Activated CD4-positive, alpha-beta T cell treated with anti-CD3 and anti-CD28 coated beads for 1 hour (primary cell): ENCODE measurements around the gene PRMT5.
"Not testable (repeated sequence)": the region's sequence is repeated elsewhere in the genome, so short reads cannot be mapped to it uniquely, and the experiment has no call there.

ENCODE experiments used
- DNase-seq: peaks from one replicate; pipeline ENCODE4 v3.0.0-alpha.2; 2020

The PRMT5 gene

DNA sequence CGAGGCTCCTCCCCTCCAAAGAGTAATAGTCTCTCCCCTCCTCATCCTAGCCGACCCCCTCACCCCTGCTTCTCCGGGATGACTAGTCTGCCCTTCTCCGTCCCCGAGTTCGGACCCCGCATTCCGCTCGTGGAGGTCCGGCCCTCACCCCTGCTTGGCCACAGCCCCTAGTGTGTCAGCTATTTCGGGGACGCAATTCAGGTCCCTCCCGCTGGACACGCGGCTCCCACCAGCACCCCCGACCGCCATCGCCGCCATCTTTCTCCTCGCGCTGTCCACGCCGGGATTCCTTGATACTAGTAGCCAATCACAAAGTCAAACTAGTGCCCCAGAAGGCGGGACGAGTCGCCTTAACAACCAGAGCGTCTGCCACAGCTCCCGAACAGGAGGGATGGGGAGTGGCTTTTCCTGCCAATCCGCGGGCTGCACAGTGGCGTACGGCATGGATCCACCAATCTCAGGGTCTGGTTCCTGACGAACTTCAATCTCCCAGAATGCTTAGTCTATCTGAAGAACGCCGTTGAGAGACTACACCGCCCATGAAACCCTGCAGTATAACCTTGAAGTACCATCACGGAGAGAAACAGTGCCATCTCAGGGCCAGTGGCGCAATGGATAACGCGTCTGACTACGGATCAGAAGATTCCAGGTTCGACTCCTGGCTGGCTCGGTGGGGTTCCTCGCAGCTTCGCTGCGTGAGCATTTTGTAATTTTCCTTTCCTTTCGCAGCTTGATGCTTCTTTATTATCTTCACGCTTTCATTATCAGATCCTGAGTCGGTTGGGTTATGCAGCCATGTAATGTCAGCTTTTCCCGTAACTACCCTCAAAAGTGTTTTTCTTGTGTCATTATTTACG lies at the start of gene PRMT5:
Gene PRMT5 (minus strand): TSS at position 273 of the 857 bp plus-strand sequence. CDS start 15 bp downstream, at position 258.
- peak; percentile 95 for DNase-seq

DNA sequence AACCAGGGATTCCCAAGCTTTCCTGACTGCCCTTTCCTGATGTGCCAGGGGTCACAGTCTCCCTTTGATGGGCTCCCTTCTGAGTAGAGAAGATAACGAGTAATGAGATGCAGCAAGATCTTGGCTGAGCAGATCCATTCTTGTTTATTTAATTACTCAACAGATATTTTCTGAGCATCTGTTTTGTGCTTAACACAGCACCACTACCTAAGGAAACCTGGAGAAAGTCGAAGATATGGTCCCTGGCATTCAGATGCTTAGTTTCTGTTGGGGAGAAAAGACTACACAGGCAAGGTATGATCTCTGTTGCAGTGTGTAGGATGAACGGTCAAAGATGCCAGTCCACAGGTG lies 49.3 kb upstream of the PRMT5 start:
- DNase-seq: no peak

DNA sequence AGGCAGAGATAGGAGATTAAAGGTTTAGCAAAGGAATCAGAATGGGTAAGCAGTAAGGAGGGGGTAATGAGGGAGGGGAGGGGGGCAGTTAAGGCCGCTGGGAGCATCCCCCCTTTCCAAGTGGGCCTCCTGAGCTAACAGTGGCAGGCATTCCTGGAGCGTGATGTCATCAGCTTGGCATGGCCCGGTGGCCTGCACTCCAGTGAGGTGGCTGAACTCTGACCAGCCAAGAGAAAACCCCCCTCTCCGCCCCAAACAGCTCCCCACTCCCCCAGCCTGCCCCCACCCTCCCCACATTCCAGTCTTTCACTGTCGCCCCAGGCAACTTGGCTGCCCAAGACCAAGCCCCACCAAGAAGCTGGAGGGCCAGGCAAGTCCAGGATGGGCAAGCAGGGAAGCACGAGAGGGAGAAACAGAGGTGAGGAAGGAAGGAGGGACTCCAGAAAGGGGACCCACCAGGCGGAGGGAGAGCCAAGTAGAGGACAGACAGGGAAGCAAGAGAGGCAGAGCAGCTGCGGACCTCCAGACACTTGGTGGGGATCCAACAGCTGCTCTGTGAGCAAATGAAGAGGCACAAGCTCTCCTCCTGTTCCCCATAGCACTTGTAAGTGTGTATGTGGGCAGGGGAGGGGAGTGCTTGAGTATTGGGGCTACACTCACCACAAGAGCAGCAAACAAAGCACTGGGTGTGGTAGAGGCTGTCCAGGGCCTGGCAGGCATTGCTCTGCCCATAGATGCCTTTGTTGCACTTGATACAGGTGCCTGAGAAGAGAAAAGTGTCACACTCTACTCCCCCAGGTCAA lies 48.7 kb upstream of the PRMT5 start:
- DNase-seq: no peak

DNA sequence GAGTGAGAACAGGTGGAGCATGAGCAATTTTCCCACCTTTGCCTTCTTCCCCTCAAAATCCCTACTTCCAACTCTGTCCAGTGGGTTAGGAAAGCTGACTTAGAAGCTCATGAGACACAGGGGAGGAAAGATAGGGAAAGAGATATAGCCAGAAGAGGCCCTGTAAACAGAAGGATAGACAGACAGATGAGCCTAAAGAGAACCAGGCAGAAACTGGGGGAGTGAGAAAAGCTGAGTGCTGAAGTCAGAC lies 48.2 kb upstream of the PRMT5 start:
- DNase-seq: no peak

DNA sequence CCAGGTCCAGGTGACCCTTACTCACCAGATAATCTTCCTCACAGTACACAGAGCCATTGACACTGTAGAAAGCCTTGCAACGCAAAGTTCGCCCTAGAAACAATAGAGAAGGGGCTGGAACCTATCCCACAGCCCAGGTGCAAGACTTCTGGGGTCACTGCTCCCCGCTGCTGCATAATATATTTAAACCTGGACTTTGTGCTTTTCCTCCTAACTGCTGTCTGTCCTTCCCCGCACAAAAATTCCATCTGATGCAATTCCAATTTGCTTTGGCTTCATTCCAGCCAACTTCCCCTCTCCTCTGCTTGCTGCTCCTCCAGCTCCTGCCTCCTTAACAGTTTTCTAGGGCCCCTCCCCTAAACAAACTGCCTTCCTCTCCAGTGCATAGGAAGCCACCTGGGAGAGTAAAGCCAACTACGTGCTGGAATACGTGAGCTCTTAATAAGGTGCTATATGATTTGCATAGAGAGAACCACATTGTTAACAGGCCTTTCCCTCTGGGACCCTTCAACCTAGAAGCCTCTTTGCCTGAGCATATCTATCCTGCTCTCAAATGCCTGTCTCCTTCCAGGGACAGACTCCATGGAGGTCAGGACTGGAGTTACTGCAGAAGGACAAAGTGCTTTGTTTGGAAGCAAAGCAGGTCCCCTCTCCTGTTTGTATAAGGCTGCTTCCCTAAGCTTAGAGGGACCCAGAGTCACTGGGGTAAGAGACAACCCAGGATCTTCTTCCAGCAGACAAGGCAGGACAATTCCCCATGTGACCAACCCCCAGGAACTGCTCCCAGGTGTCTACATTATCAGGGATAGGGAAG lies 47.7 kb upstream of the PRMT5 start:
- DNase-seq: no peak

DNA sequence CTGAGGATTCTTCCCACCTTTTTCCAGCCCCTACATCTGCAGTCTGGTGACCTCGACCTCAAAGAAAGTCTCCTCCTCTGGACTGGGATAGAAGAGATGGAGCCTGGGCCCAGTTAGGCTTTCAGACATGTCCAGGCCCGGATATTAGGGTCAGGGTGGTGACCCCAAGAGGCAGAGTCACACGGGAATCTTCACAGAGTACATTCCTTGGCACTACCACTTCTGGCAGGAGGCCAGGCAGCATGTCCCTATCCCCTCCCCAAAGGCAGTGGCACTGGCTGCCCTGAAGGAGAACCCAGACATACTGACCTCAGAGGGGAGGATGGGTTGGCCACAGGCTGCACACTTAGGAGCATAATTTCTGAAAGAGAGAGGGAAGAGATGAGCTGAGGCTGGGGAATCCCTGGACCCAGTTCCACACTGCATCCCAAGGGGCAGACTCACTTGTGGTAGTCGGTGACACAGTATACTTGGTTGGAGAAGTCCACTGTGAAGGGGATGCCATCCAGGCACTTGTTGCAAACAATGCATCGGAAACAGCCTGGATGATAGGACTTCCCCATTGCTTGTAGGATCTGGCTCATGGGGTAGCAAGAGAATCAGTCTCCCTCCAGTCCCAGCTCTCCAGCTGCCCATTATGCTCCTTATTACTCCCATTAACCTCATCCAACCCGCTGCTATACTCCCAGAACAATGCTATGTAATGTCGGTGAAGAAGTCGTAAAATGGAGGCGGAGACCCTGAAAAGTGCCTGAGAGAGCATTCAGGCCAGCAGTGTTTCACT lies 45.5 kb upstream of the PRMT5 start:
- no peak for DNase-seq

DNA sequence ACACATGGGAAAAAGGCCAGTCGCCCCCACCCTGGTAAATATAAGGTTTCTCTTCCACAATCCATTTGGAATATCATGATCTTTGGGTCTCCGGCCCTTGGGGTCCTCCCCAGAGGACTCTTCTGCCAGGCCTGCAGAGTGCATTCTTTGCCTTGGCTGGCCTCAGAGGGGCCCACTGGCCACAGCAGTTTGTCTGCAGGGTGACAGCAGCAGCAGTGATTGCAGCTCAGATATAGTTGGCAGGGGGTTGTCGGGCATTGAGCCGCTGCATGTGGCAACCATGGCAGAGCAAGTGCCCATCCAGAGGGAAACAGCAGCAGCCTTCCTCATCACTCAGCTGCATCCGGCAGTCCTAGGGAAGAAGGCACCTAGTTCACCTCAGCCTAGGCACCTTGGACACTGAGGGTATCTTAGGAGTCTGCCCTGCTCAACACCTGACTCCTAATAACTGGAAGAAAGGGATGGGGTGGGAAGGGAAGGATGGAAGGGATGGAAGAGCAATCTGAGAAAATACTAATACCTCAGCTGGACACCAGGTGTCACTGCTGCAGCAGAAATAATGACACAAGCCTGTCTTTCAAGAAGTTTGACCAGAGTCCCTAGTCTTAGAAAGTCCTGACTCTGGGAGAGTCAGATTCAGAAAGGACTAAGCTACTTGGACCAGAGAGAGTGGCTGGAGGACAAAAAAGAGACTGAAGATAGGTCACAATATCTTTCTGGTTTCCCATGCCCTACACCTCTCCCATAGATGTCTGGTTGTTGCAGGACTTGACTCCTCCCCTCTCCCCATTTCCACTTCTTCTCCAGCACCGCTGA lies 44.2 kb upstream of the PRMT5 start:
- no peak for DNase-seq

DNA sequence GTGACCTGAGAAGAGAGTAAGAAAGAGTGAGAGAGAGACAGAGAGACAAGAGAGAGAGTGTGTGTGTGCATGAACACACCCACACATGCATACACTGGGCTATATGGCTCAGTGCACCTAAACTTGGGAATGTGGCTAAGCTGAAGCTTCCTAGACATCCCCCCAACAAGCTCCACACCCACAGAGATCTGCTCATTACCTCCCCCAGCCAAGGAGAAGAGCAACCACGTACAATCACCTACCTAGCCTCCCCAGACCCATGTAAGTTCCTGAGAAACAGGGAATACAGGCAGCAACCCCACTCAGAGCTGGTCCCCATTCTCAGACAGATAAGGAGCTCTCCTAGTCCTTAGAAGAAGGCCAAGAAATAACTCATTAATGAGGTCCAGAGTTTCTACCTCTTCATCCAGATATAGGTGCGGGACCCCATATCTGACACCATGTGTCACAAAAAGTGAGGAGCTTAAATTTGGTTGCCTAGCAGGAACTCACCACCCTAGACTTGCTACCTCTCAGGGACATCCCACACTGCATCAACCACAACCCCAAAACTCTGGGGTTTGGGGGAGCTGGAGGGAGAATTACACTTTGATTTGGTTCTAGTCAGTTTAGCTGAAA lies 43.2 kb upstream of the PRMT5 start:
- DNase-seq: no peak

DNA sequence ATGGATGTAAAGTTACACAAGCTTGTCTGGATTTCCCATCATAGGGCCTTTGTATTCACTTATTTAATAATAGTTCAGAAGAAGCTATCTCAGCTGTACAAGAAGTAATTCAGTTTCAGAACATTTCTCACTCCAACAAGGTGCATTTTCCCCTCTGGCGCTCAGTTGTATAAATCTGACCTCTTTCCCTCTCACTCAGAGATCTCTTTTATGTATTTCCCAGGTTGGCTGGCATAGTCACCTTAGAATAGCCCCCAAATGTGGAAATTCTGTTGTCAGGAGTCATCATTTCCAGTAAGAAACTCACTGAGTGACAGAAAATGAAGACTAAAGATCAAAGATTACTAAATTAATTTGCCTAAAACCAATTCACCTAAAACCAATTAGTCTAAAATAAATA lies 42.0 kb upstream of the PRMT5 start:
- no peak for DNase-seq

DNA sequence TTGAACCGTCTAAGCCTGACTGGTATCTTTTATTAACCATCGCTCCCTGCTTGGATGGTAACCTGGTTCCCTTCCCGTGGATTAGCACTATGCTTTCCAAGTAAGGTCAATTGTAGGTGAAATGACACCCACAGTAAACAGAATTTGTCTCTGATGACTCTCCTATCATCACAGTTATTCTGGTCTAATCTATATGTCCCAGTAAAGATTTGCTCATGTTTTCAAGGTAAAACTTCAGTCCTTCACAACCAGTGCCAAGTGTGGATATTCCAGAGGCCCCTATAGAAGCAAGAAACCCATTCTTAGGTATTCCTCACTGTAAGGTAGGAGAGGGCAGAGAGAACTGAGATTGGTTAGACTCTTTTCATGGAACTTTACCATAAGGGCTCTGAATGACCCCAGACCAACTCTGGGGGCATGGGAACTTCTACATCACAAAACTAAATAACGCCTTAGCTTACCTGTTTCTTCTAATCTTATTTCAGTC lies 37.6 kb upstream of the PRMT5 start:
- DNase-seq: no peak

DNA sequence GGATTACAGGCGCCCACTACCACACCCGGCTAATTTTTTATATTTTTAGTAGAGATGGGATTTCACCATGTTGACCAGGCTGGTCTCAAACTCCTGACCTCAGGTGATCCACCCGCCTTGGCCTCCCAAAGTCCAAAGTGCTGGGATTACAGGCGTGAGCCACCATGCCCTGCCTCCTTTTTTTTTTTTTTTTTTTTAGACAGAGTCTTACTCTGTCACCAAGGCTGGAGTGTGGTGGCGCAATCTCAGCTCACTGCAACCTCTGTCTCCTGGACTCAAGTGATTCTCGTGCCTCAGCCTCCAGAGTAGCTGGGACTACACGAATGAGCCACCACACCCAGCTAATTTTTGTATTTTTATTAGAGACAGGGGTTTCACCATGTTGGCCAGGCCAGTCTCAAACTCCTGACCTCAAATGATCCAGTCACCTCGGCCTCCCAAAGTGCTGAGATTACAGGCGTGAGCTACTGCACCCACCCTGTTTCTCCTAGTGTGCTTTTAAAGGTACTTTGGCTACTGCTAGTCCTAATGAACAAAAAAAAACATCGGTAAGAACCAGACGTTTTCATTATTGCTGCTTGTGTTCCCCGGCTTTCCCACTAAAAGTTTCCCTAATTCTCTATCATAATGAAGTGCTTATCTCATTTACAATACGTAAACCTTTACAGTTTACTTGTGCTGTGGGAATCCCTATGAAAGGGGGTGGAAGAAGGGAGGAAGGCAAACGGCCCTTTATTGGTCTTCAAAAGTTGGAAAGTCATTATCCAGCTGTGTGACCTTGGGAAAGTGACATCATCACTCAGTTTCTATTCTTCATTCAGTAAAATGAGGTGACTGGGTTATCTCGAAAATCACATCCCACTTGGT lies 37.0 kb upstream of the PRMT5 start:
- DNase-seq: not testable (repeated sequence)

DNA sequence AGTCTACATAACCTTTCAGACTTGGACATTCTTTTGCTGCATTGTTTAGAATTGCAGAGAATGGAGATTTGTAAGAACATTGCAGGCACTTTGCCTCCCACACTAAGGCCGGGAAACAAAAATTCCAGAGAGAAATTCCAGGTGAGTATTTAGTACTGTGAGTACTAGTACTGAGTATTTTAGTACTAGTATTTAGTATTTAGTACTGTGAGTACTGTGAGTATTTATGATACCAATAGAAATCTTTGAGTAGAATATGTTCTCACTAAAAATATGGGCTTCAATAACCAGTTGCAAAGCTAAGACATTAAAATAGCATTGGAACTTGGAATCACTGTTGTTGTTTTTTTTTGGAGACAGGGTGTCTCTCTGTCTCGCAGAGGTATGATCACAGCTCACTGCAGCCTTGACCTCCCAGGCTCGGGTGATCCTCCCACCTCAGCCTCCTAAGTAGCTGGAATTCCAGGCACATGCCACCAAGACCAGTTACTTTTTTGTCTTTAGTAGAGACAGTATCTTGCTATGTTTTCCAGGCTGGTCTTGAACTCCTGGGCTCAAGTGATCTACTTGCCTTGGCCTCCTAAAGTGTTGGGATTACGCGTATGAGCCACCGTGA lies 33.0 kb upstream of the PRMT5 start:
- DNase-seq: no peak

DNA sequence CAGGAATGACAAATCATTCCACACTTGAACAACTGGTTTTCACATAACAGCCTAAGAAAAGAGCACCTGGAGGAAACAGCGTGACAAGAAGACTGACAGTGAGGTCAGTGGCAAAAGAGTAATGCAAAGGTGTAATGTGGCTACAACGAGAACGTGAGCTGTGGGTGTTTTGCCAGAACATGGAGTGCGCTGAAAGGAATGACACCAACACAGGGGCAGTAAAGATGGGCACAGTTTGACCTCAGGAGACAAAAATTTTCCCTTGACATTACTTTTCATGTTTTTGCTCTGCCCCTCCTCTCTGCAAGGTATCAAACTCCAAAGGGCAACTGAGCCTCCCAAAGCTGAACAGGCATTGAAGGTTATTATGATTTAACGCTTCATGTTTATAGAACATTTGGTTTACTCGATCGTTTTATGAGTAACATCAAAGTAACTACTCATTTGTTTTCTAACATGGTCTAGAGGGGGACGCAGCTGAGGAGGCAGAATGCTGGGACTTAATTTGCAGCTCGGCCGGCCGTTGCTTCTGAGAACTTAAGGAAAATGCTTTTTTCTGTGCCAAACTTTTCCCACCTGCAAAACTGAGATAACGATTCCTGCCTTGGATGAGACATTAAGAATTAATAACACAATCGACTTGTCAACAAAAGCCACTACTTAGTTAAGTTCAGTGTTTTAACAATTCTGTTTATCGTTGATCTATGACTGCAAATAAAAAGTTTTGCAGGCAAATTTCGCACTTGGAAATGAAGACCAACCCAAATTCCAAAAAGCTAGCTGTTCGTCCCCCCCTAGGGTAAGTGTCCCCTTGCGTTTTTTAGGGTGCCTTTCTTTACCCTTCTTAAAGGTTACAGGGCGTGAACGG lies 26.8 kb upstream of the PRMT5 start:
- DNase-seq: no peak

DNA sequence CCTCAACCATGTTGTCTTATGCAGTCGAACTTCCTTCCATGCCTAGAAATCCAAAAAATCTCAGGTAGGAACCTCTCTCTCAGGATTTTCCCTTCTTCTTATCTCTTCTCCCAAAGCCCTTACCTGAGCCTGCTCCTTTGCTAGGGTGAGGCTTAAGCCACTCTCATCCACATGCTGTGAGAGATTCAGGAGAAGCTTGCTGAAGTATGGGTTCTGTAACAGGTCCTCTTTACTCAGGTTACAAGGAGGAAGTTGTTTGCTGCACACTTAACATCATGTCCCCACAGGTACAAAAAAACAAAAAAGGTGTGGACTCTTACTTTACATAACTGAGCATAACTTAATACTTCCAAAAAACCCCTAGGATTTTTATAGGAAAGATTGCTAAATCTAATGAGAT lies 23.2 kb upstream of the PRMT5 start:
- no peak for DNase-seq

DNA sequence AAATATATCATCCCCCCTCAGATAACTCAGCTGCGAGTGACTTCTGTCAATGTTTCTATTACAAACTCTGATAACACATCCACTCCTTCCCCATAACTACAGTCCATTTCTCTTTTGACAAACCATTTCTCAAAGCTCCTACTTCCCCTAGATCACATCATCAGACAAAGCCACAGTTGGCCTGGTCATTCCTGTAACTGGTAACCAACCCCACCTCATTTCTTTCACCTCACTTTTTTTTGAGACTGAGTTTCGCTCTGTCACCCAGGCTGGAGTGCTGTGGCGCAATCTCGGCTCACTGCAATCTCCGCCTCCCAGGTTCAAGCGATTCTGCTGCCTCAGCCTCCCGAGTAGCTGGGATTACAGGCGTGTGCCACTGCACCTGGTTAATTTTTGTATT lies 22.6 kb upstream of the PRMT5 start:
- DNase-seq: not testable (repeated sequence)

DNA sequence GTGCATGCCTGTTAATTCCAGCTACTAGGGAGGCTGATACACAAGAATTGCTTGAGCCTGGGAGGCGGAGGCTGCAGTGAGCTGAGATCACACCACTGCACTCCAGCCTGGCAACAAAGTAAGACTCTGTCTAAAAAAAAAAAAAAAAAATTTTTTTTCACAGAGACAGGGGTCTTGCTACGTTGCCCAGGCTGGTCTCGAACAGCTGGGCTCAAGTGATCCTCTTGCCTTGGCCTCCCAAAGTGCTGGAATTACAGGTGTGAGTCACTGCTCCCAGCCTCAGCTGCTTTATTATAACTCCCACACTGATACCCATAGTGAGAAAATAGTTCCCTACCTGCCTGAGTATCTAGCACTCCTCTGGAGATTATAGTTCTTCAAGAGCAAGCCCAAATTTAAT lies 16.5 kb upstream of the PRMT5 start:
- no peak for DNase-seq

DNA sequence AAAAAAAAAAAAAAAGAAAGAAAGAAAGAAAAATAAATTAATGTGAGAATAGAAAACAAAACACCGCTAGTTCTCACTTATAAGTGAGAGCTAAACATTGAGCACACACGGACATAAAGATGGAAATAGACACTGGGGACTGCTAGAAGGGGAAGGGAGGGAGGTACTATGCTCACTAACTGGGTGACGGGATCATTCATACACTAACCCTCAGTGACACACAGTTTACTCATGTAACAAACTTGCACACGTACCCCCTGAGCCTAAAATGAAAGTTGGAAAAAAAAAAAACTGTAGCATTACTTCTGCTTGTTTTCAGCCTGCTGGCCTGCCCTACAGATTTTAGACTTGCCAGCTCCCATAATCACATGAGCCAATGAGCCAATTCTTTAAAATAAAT lies 10.5 kb upstream of the PRMT5 start:
- DNase-seq: no peak

DNA sequence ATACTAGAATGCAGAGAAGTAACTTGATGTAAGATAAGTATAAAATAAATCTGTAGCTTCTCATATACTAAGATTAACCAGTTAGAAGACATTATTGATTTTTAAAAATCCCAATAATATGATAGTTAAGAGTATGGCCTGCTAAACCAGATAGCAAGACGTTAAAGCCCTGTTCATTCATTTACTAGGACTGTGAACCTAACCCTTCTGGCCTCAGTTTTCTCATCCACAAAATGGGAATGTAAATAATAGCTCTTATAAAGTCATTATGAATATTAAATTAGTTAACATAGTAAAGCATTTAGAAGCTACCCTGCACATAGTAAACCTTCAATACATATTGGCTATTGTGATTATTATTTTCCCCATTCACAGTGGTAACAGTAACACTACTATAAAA lies 6.0 kb upstream of the PRMT5 start:
- DNase-seq: no peak

DNA sequence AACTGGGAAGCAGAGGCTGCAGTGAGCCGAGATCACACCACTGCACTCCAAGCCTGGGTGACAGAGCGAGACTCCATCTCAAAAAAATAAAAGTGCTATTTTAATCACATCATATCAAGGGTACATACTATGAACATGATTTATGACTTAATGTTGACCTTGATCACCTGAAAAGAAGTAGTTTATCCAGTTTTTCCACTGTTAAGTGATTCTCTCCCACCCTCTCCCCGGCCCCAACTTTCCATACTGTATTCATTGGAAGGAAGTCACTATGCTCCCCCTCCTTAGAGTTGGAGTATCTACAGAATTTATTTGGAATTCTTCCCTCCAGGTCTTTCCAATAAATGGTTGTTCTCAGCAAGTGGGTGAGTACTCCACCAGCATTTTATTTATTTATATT lies 3.0 kb upstream of the PRMT5 start:
- DNase-seq: no peak
